H9 (cell line): ENCODE measurements around the gene DCAF5. TPM values are rescaled to one million over a fixed set of nuclear protein-coding genes. Genes with fewer than 3 reads are reported as not detected.

ENCODE experiments used
- DNase-seq: peaks from one replicate; pipeline ENCODE4 v3.0.0-alpha.2; 2017
- H2AFZ ChIP-seq: one replicate; pipeline ENCODE4 v1.6.1; 2013; ENCODE audit warnings: mild to moderate bottlenecking, low read length, control low read depth, moderate library complexity
- H2AK5ac ChIP-seq: 2 replicates; pipeline ENCODE4 v1.6.1; 2013; ENCODE audit warnings: low read length, control low read depth, mixed read lengths; ENCODE audit not compliant: insufficient read length
- H2BK120ac ChIP-seq: one replicate; pipeline ENCODE4 v1.6.1; 2013; ENCODE audit warnings: low read depth, mild to moderate bottlenecking, low read length, control low read depth, inconsistent platforms; ENCODE audit not compliant: poor library complexity, severe bottlenecking
- H2BK12ac ChIP-seq: 2 replicates; pipeline ENCODE4 v1.6.1; 2013; ENCODE audit warnings: low read length, control low read depth, mixed read lengths, low read depth; ENCODE audit not compliant: insufficient read length
- H2BK15ac ChIP-seq: 2 replicates; pipeline ENCODE4 v1.6.1; 2013; ENCODE audit warnings: low read depth, low read length, control low read depth
- H2BK20ac ChIP-seq: one replicate; pipeline ENCODE4 v1.6.1; 2013; ENCODE audit warnings: low read depth, mild to moderate bottlenecking, low read length, control low read depth, inconsistent platforms; ENCODE audit not compliant: poor library complexity, severe bottlenecking
- H2BK5ac ChIP-seq: 2 replicates; pipeline ENCODE4 v1.6.1; 2013; ENCODE audit warnings: low read length, control low read depth, mixed read lengths; ENCODE audit not compliant: insufficient read length
- H3K14ac ChIP-seq: 2 replicates; pipeline ENCODE4 v1.6.1; 2013; ENCODE audit warnings: low read length, control low read depth; ENCODE audit not compliant: insufficient read depth
- H3K18ac ChIP-seq: 2 replicates; pipeline ENCODE4 v1.6.1; 2013; ENCODE audit warnings: low read depth, mild to moderate bottlenecking, mixed read lengths, low read length, control low read depth; ENCODE audit not compliant: insufficient read length
- H3K23ac ChIP-seq: 2 replicates; pipeline ENCODE4 v1.6.1; 2013; ENCODE audit warnings: low read length, control low read depth, mixed read lengths, low read depth; ENCODE audit not compliant: insufficient read length
- H3K23me2 ChIP-seq: 2 replicates; pipeline ENCODE4 v1.6.1; 2013; ENCODE audit warnings: low read depth, mild to moderate bottlenecking, mixed read lengths, low read length, control low read depth; ENCODE audit not compliant: insufficient read length, poor library complexity, severe bottlenecking
- H3K27ac ChIP-seq: 2 replicates; pipeline ENCODE4 v1.5.1; 2013; ENCODE audit warnings: low read length, control low read depth, mixed read lengths, low read depth; ENCODE audit not compliant: insufficient read length
- H3K27me3 ChIP-seq: 2 replicates; pipeline ENCODE4 v1.6.1; 2013; ENCODE audit warnings: low read length, control low read depth, inconsistent platforms; ENCODE audit not compliant: insufficient read depth
- H3K4ac ChIP-seq: 2 replicates; pipeline ENCODE4 v1.6.1; 2013; ENCODE audit warnings: low read depth, mild to moderate bottlenecking, control low read depth, inconsistent platforms, low read length, moderate library complexity
- H3K4me1 ChIP-seq: 2 replicates; pipeline ENCODE4 v1.6.1; 2013; ENCODE audit warnings: low read length, control low read depth, inconsistent platforms; ENCODE audit not compliant: insufficient read depth
- H3K4me2 ChIP-seq: 2 replicates; pipeline ENCODE4 v1.6.1; 2013; ENCODE audit warnings: low read length, control low read depth, mixed read lengths; ENCODE audit not compliant: insufficient read length, insufficient read depth
- H3K56ac ChIP-seq: 2 replicates; pipeline ENCODE4 v1.6.1; 2013; ENCODE audit warnings: low read depth, mild to moderate bottlenecking, mixed read lengths, low read length, control low read depth; ENCODE audit not compliant: insufficient read length
- H3K79me1 ChIP-seq: 2 replicates; pipeline ENCODE4 v1.6.1; 2013; ENCODE audit warnings: low read depth, mild to moderate bottlenecking, moderate library complexity, low read length, control low read depth, inconsistent platforms; ENCODE audit not compliant: insufficient read depth, poor library complexity, severe bottlenecking
- H3K79me2 ChIP-seq: 2 replicates; pipeline ENCODE4 v1.6.1; 2013; ENCODE audit warnings: low read length, control low read depth, inconsistent platforms; ENCODE audit not compliant: insufficient read depth
- H3K9ac ChIP-seq: 2 replicates; pipeline ENCODE4 v1.6.1; 2013; ENCODE audit warnings: low read length, control low read depth, mixed read lengths; ENCODE audit not compliant: insufficient read length; ENCODE audit errors: extremely low read depth
- H3K9me3 ChIP-seq: one replicate; pipeline ENCODE4 v1.6.1; 2013; ENCODE audit warnings: low read depth, low read length, inconsistent platforms; ENCODE audit not compliant: control insufficient read depth
- H3T11ph ChIP-seq: one replicate; pipeline ENCODE4 v1.6.1; 2013; ENCODE audit warnings: mild to moderate bottlenecking, low read length, control low read depth, inconsistent platforms
- H4K20me1 ChIP-seq: one replicate; pipeline ENCODE4 v1.6.1; 2013; ENCODE audit not compliant: control insufficient read depth, insufficient read length, insufficient read depth
- H4K5ac ChIP-seq: 2 replicates; pipeline ENCODE4 v1.6.1; 2013; ENCODE audit warnings: low read depth, mild to moderate bottlenecking, mixed read lengths, low read length, control low read depth; ENCODE audit not compliant: insufficient read length
- H4K8ac ChIP-seq: replicated peaks from 2 replicates; pipeline ENCODE4 v1.6.1; 2013; ENCODE audit warnings: low read length, control low read depth, mixed read lengths, low read depth; ENCODE audit not compliant: insufficient read length
- H4K91ac ChIP-seq: 2 replicates; pipeline ENCODE4 v1.6.1; 2013; ENCODE audit warnings: low read depth, mild to moderate bottlenecking, moderate library complexity, mixed read lengths, low read length, control low read depth; ENCODE audit not compliant: insufficient read length
- H3K27ac Mint-ChIP-seq, 3 experiments: 2 replicates in 2 of 3; 3 replicates in 1 of 3; pipeline ENCODE4 v1.8.0; 2020 to 2021; ENCODE audit warnings: mixed read lengths in 3 of 3, mild to moderate bottlenecking in 1 of 3, moderate library complexity in 1 of 3
- H3K27me3 Mint-ChIP-seq: 2 replicates; pipeline ENCODE4 v1.8.0; 2021; ENCODE audit warnings: low read depth, mild to moderate bottlenecking, moderate library complexity, mixed read lengths
- H3K36me3 Mint-ChIP-seq, 3 experiments: 2 replicates in 2 of 3; 3 replicates in 1 of 3; pipeline ENCODE4 v1.8.0; 2020 to 2021; ENCODE audit warnings: low read depth in 3 of 3, mixed read lengths in 3 of 3; ENCODE audit not compliant: insufficient read depth in 1 of 3
- H3K4me1 Mint-ChIP-seq, 2 experiments: 2 replicates each; pipeline ENCODE4 v1.8.0; 2020; ENCODE audit warnings: mixed read lengths in 2 of 2
- H3K4me3 Mint-ChIP-seq, 2 experiments: 2 replicates in 1 of 2; 3 replicates in 1 of 2; pipeline ENCODE4 v1.8.0; 2020 to 2021; ENCODE audit warnings: mild to moderate bottlenecking in 2 of 2, mixed read lengths in 2 of 2, moderate library complexity in 1 of 2
- H3K9me3 Mint-ChIP-seq, 2 experiments: 2 replicates in 1 of 2; 3 replicates in 1 of 2; pipeline ENCODE4 v1.8.0; 2020; ENCODE audit warnings: mild to moderate bottlenecking in 2 of 2, mixed read lengths in 2 of 2, moderate library complexity in 1 of 2
- CTCF ChIP-seq: fragments of 200-600 bp; sonication (generic); conservative IDR thresholded peaks from 3 replicates; pipeline ENCODE4 v1.8.0; 2021; ENCODE audit warnings: antibody characterized with exemption, mild to moderate bottlenecking
- WGBS: extraction: QIAGEN DNeasy Blood & Tissue Kit; methylation state at CpG from one replicate; pipeline ENCODE4 v1.1.7; 2013; ENCODE audit warnings: missing lambda C conversion rate, low lambda C conversion rate, mixed read lengths; ENCODE audit not compliant: insufficient read length; ENCODE audit errors: extremely low coverage; 5-methylcytosine and 5-hydroxymethylcytosine counted together
- total RNA-seq: library from RNA; stranded (reverse); gene quantifications from 2 replicates; pipeline ENCODE4 v1.2.1, GENCODE V29; 2021

Gene DCAF5
- total RNA-seq, 1 experiment from 2014 or later, result 31.4 TPM

- Histone ChIP-seq H3K9me3 (no peaks in the 10 kb centered on the region), H4K5ac (no peak overlapping the region), H3K4me2 (no peak overlapping the region), H4K91ac (no peak overlapping the region), H2BK15ac (no peak overlapping the region), H3K56ac (no peak overlapping the region), H2AFZ (no peak overlapping the region), H3K79me1 (no peaks in the 10 kb centered on the region), H2BK5ac (no peak overlapping the region), H2BK120ac (no peak overlapping the region), H2AK5ac (no peak overlapping the region), H3T11ph (no peak overlapping the region), H3K9ac (no peak overlapping the region), H3K4me1 (no peaks in the 10 kb centered on the region), H2BK12ac (no peak overlapping the region), H4K8ac (no peak overlapping the region), H3K27ac (no peak overlapping the region), H3K18ac (no peak overlapping the region), H3K27me3 (no peaks in the 10 kb centered on the region), H3K4ac (no peak overlapping the region), H3K14ac (no peak overlapping the region), H3K23me2 (no peaks in the 10 kb centered on the region), H3K79me2 (no peaks in the 10 kb centered on the region), H3K23ac (no peak overlapping the region), H2BK20ac (no peak overlapping the region), H4K20me1 (no peaks in the 10 kb centered on the region)
- no peak for DNase-seq
- Mint-ChIP-seq H3K4me1 (peaks cover 0 to 3% of the 10 kb centered on the region in 2 experiments; a peak in 2 of 4 replicates), H3K27me3 (no peaks in the 10 kb centered on the region), H3K4me3 (no peak overlapping the region), H3K27ac (peak overlapping the region in 1 of 3 experiments; percentile 30; a peak in 2 of 7 replicates), H3K36me3 (peaks cover 0 to 7% (median 0%) of the 10 kb centered on the region in 3 experiments; a peak in 2 of 7 replicates), H3K9me3 (no peaks in the 10 kb centered on the region)
- no CpG with 5 or more reads among the region's 3 CpGs for WGBS
- no peak for TF ChIP-seq CTCF
Observed at GRCh38 chr14:69108358-69108757, 44.6 kb downstream of the DCAF5 start.
